ENCODE results near the gene ORM2. TPM values are rescaled to one million over a fixed set of nuclear protein-coding genes. Genes with fewer than 3 reads are reported as not detected.

ORM2 gene
- total RNA-seq, 1 experiment from 2014 or later: not detected

- Histone ChIP-seq H3K4me1 (ENCODE audit: low read length) (no peaks in the 10 kb centered on the region), H3K9me3 (ENCODE audit: low read length) (peaks cover 4% of the 10 kb centered on the region; the same call in 1 of the 2 replicates), H3K79me2 (ENCODE audit: low read length) (no peaks in the 10 kb centered on the region), H3K9ac (ENCODE audit: low read length) (no peak overlapping the region), H3K27me3 (ENCODE audit: low read length) (no peaks in the 10 kb centered on the region), H3K36me3 (ENCODE audit: insufficient read depth, low read length) (no peaks in the 10 kb centered on the region), H3K27ac (ENCODE audit: low read length) (no peak overlapping the region), H3K9me2 (replicated peaks; ENCODE audit: insufficient read depth, low read length) (no peaks in the 10 kb centered on the region), H4K20me1 (ENCODE audit: insufficient read depth, low read depth, low read length) (no peaks in the 10 kb centered on the region), H2AFZ (ENCODE audit: low read length) (no peak overlapping the region), H3K4me2 (ENCODE audit: low read depth, low read length, poor library complexity, severe bottlenecking) (no peak overlapping the region), H3K4me3 (ENCODE audit: low read length) (no peak overlapping the region)
- no peak for DNase-seq
These were observed 28.5 kb upstream of the ORM2 start for GRCh38 chr9:114300846-114301797.

DNA sequence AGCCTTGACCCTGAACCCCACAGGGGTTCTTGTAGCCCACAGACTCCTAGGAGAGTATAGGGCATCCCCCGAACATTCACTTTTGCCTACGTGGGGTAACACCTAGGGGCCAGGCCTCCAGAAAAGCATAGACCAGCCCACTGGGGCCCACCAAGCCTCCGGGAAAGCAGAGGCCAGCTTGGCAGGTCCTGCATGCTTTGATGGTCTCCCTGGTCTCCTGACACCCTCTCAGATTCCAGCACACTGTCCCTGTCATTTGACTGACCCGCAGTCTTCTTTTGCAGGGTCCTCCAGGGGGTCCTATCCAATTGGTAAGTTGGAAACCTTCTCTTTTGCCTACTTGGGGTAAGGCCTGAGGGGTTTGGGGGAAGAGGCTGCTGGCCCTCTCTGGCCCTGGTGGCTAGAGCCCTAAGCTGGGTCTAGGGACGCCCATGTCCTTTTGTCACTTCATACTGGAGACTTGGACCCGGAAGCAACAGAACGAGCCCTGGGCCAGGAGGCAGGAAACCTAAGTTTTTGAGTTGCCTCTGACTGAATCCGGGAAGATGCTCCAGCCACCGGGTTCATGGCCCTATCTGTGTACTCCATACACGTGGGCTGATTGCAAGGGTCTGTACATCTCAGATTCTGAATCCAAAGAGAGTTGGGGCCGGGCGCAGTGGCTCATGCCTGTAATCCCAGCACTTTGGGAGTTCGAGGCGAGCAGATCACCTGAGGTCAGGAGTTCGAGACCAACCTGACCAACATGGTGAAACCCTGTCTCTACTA lies 27.7 kb upstream of the ORM2 start:
- Histone ChIP-seq H3K9ac (ENCODE audit: low read length) (no peak overlapping the region), H3K27ac (ENCODE audit: low read length) (no peak overlapping the region), H4K20me1 (ENCODE audit: insufficient read depth, low read depth, low read length) (no peaks in the 10 kb centered on the region), H2AFZ (ENCODE audit: low read length) (no peak overlapping the region), H3K4me1 (ENCODE audit: low read length) (no peaks in the 10 kb centered on the region), H3K9me3 (ENCODE audit: low read length) (no peaks in the 10 kb centered on the region), H3K9me2 (replicated peaks; ENCODE audit: insufficient read depth, low read length) (no peaks in the 10 kb centered on the region), H3K27me3 (ENCODE audit: low read length) (no peaks in the 10 kb centered on the region), H3K4me3 (ENCODE audit: low read length) (no peak overlapping the region), H3K79me2 (ENCODE audit: low read length) (no peaks in the 10 kb centered on the region), H3K36me3 (ENCODE audit: insufficient read depth, low read length) (no peaks in the 10 kb centered on the region), H3K4me2 (ENCODE audit: low read depth, low read length, poor library complexity, severe bottlenecking) (no peak overlapping the region)
- no peak for DNase-seq

GRCh38 chr9:114302727-114303126 lies 26.9 kb upstream of the ORM2 start:
- H3K9me3 ChIP-seq (ENCODE audit: low read length): no peaks in the 10 kb centered on the region
- no peak overlapping the region for H3K27ac ChIP-seq (ENCODE audit: low read length)
- H3K79me2 ChIP-seq (ENCODE audit: low read length): no peaks in the 10 kb centered on the region
- no peaks in the 10 kb centered on the region for H3K27me3 ChIP-seq (ENCODE audit: low read length)
- no peaks in the 10 kb centered on the region for H3K36me3 ChIP-seq (ENCODE audit: insufficient read depth, low read length)
- no peaks in the 10 kb centered on the region for H3K4me1 ChIP-seq (ENCODE audit: low read length)
- H2AFZ ChIP-seq (ENCODE audit: low read length): no peak overlapping the region
- no peak overlapping the region for H3K4me3 ChIP-seq (ENCODE audit: low read length)
- no peak overlapping the region for H3K9ac ChIP-seq (ENCODE audit: low read length)
- no peaks in the 10 kb centered on the region for H4K20me1 ChIP-seq (ENCODE audit: insufficient read depth, low read depth, low read length)
- DNase-seq: no peak
- H3K4me2 ChIP-seq (ENCODE audit: low read depth, low read length, poor library complexity, severe bottlenecking): no peak overlapping the region
- no peaks in the 10 kb centered on the region for H3K9me2 ChIP-seq (replicated peaks; ENCODE audit: insufficient read depth, low read length)

- no peaks in the 10 kb centered on the region for H3K36me3 ChIP-seq (ENCODE audit: insufficient read depth, low read length)
- no peak overlapping the region for H3K27ac ChIP-seq (ENCODE audit: low read length)
- no peak for DNase-seq
- H3K9me3 ChIP-seq (ENCODE audit: low read length): no peaks in the 10 kb centered on the region
- no peak overlapping the region for H3K9ac ChIP-seq (ENCODE audit: low read length)
- H3K4me1 ChIP-seq (ENCODE audit: low read length): no peaks in the 10 kb centered on the region
- no peak overlapping the region for H3K4me3 ChIP-seq (ENCODE audit: low read length)
- H3K4me2 ChIP-seq (ENCODE audit: low read depth, low read length, poor library complexity, severe bottlenecking): no peak overlapping the region
- H4K20me1 ChIP-seq (ENCODE audit: insufficient read depth, low read depth, low read length): no peaks in the 10 kb centered on the region
- no peaks in the 10 kb centered on the region for H3K9me2 ChIP-seq (replicated peaks; ENCODE audit: insufficient read depth, low read length)
- no peaks in the 10 kb centered on the region for H3K79me2 ChIP-seq (ENCODE audit: low read length)
- no peaks in the 10 kb centered on the region for H3K27me3 ChIP-seq (ENCODE audit: low read length)
- H2AFZ ChIP-seq (ENCODE audit: low read length): no peak overlapping the region
These were observed 26.1 kb upstream of the ORM2 start for GRCh38 chr9:114303571-114303970.

DNA sequence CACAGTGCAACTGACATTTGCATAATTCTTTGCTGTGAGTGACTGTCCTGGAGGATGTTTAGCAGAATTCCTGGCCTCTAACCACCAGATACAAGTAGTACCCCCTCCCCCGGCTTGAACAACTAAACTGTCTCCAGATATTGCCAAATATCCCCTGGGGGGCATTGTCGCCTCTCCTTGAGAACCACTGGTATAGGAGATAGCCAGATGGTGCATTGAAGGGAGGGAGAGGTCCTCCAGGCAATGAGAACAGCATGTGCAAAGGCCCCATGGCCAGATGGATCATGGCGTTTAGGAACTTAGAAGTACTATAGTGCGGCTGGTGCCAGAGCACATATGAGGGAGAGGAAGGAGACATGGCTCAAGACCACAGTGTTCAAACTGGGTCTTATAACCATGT lies 25.7 kb upstream of the ORM2 start:
- no peaks in the 10 kb centered on the region for H4K20me1 ChIP-seq (ENCODE audit: insufficient read depth, low read depth, low read length)
- H3K4me1 ChIP-seq (ENCODE audit: low read length): no peaks in the 10 kb centered on the region
- no peaks in the 10 kb centered on the region for H3K36me3 ChIP-seq (ENCODE audit: insufficient read depth, low read length)
- DNase-seq: no peak
- H3K4me2 ChIP-seq (ENCODE audit: low read depth, low read length, poor library complexity, severe bottlenecking): no peak overlapping the region
- no peak overlapping the region for H3K27ac ChIP-seq (ENCODE audit: low read length)
- no peak overlapping the region for H2AFZ ChIP-seq (ENCODE audit: low read length)
- no peak overlapping the region for H3K9ac ChIP-seq (ENCODE audit: low read length)
- no peaks in the 10 kb centered on the region for H3K9me2 ChIP-seq (replicated peaks; ENCODE audit: insufficient read depth, low read length)
- no peaks in the 10 kb centered on the region for H3K27me3 ChIP-seq (ENCODE audit: low read length)
- H3K4me3 ChIP-seq (ENCODE audit: low read length): no peak overlapping the region
- no peaks in the 10 kb centered on the region for H3K9me3 ChIP-seq (ENCODE audit: low read length)
- no peaks in the 10 kb centered on the region for H3K79me2 ChIP-seq (ENCODE audit: low read length)

GRCh38 chr9:114304416-114305188 lies 25.1 kb upstream of the ORM2 start:
- no peak overlapping the region for H3K4me2 ChIP-seq (ENCODE audit: low read depth, low read length, poor library complexity, severe bottlenecking)
- no peak for DNase-seq
- H4K20me1 ChIP-seq (ENCODE audit: insufficient read depth, low read depth, low read length): no peaks in the 10 kb centered on the region
- no peak overlapping the region for H3K4me3 ChIP-seq (ENCODE audit: low read length)
- H3K27me3 ChIP-seq (ENCODE audit: low read length): no peaks in the 10 kb centered on the region
- no peaks in the 10 kb centered on the region for H3K4me1 ChIP-seq (ENCODE audit: low read length)
- no peaks in the 10 kb centered on the region for H3K9me3 ChIP-seq (ENCODE audit: low read length)
- H3K79me2 ChIP-seq (ENCODE audit: low read length): no peaks in the 10 kb centered on the region
- H3K9me2 ChIP-seq (replicated peaks; ENCODE audit: insufficient read depth, low read length): no peaks in the 10 kb centered on the region
- no peaks in the 10 kb centered on the region for H3K36me3 ChIP-seq (ENCODE audit: insufficient read depth, low read length)
- H2AFZ ChIP-seq (ENCODE audit: low read length): no peak overlapping the region
- H3K27ac ChIP-seq (ENCODE audit: low read length): no peak overlapping the region
- no peak overlapping the region for H3K9ac ChIP-seq (ENCODE audit: low read length)

DNA sequence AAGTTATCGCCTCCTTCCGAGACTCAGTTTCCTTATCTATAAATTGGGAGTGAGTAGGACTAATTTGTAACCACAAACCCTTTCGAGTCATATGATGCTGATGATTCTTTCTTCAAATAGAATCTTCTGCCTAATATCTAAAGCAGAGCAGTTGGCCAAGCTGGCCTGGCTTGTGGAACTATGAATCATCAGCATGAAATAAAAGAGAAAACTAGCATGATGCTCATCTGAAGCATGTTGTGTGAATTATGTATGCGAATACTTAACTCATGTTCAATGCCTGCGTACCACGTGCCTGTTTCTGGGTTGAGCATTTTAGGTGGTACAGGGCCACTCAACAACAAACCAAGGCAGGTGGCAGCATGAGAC lies 21.8 kb upstream of the ORM2 start:
- no peak overlapping the region for H3K27ac ChIP-seq (ENCODE audit: low read length)
- no peak overlapping the region for H3K9ac ChIP-seq (ENCODE audit: low read length)
- H3K4me3 ChIP-seq (ENCODE audit: low read length): no peak overlapping the region
- H3K9me2 ChIP-seq (replicated peaks; ENCODE audit: insufficient read depth, low read length): no peaks in the 10 kb centered on the region
- no peak overlapping the region for H3K4me2 ChIP-seq (ENCODE audit: low read depth, low read length, poor library complexity, severe bottlenecking)
- no peaks in the 10 kb centered on the region for H3K9me3 ChIP-seq (ENCODE audit: low read length)
- no peaks in the 10 kb centered on the region for H3K27me3 ChIP-seq (ENCODE audit: low read length)
- H4K20me1 ChIP-seq (ENCODE audit: insufficient read depth, low read depth, low read length): no peaks in the 10 kb centered on the region
- no peak overlapping the region for H2AFZ ChIP-seq (ENCODE audit: low read length)
- no peak for DNase-seq
- no peaks in the 10 kb centered on the region for H3K4me1 ChIP-seq (ENCODE audit: low read length)
- no peaks in the 10 kb centered on the region for H3K79me2 ChIP-seq (ENCODE audit: low read length)
- H3K36me3 ChIP-seq (ENCODE audit: insufficient read depth, low read length): no peaks in the 10 kb centered on the region
